DMS 273 (cell line): ENCODE measurements around the gene OR10A3.

ENCODE experiments used
- DNase-seq: peaks from one replicate; lab custom pipeline; 2025; ENCODE audit not compliant: unreplicated experiment; lab: John Stamatoyannopoulos, UW

The OR10A3 gene

GRCh38 chr11:7893796-7894195 lies 47.7 kb downstream of the OR10A3 start:
- DNase-seq = no peak

GRCh38 chr11:7892840-7893254 lies 48.7 kb downstream of the OR10A3 start:
- peak; percentile 66 for DNase-seq

GRCh38 chr11:7892059-7892699 lies 49.3 kb downstream of the OR10A3 start:
- DNase-seq = no peak

GRCh38 chr11:7890417-7891172 lies 50.9 kb downstream of the OR10A3 start:
- DNase-seq = no peak

- DNase-seq = no peak
These were observed 51.5 kb downstream of the OR10A3 start for GRCh38 chr11:7889985-7890384.
